Measurements from ENCODE around the gene SF3B3. TPM values are rescaled to one million over a fixed set of nuclear protein-coding genes. Genes with fewer than 3 reads are reported as not detected.

The SF3B3 gene
- total RNA-seq, 1 donor from 2014 or later: 631 TPM

- no peak for DNase-seq (ENCODE audit: low read depth, low spot score)
- Mint-ChIP-seq H3K4me3 (no peak overlapping the region), H3K27ac (ENCODE audit: unreplicated experiment) (no peak overlapping the region), H3K36me3 (ENCODE audit: low read depth) (peaks cover 38% of the 10 kb centered on the region), H3K9me3 (no peaks in the 10 kb centered on the region), H3K4me1 (no peaks in the 10 kb centered on the region), H3K27me3 (ENCODE audit: low read depth) (no peaks in the 10 kb centered on the region)
- TF ChIP-seq CTCF (conservative IDR thresholded peaks at IDR 0.05): no peak
Observed at GRCh38 chr16:70568601-70569237, 45.1 kb downstream of the SF3B3 start.

GRCh38 chr16:70569752-70570151, 46.1 kb downstream of the SF3B3 start:
- TF ChIP-seq CTCF (conservative IDR thresholded peaks at IDR 0.05): no peak
- H3K27ac Mint-ChIP-seq (ENCODE audit: unreplicated experiment): no peak overlapping the region
- peaks cover 31% of the 10 kb centered on the region for H3K36me3 Mint-ChIP-seq (ENCODE audit: low read depth)
- no peaks in the 10 kb centered on the region for H3K27me3 Mint-ChIP-seq (ENCODE audit: low read depth)
- H3K9me3 Mint-ChIP-seq: no peaks in the 10 kb centered on the region
- DNase-seq (ENCODE audit: low read depth, low spot score): no peak
- no peaks in the 10 kb centered on the region for H3K4me1 Mint-ChIP-seq
- H3K4me3 Mint-ChIP-seq: peak overlapping the region; percentile 27

- peak overlapping the region; percentile 35 for H3K27ac Mint-ChIP-seq (ENCODE audit: unreplicated experiment)
- H3K4me1 Mint-ChIP-seq: no peaks in the 10 kb centered on the region
- no peaks in the 10 kb centered on the region for H3K27me3 Mint-ChIP-seq (ENCODE audit: low read depth)
- H3K4me3 Mint-ChIP-seq: no peak overlapping the region
- H3K36me3 Mint-ChIP-seq (ENCODE audit: low read depth): peaks cover 25% of the 10 kb centered on the region
- TF ChIP-seq CTCF (conservative IDR thresholded peaks at IDR 0.05): no peak
- no peak for DNase-seq (ENCODE audit: low read depth, low spot score)
- H3K9me3 Mint-ChIP-seq: no peaks in the 10 kb centered on the region
Observed at GRCh38 chr16:70570967-70571570, 47.5 kb downstream of the SF3B3 start.

- no peaks in the 10 kb centered on the region for H3K9me3 Mint-ChIP-seq
- H3K4me1 Mint-ChIP-seq: no peaks in the 10 kb centered on the region
- no peak overlapping the region for H3K27ac Mint-ChIP-seq (ENCODE audit: unreplicated experiment)
Observed at GRCh38 chr16:70571623-70572022, 48.0 kb downstream of the SF3B3 start.

More at GRCh38 chr16:70571623-70572022, 48.0 kb downstream of the SF3B3 start:
- no peak for DNase-seq (ENCODE audit: low read depth, low spot score)
- Mint-ChIP-seq H3K27me3 (ENCODE audit: low read depth) (no peaks in the 10 kb centered on the region), H3K36me3 (ENCODE audit: low read depth) (peaks cover 25% of the 10 kb centered on the region), H3K4me3 (no peak overlapping the region)
- TF ChIP-seq CTCF (conservative IDR thresholded peaks at IDR 0.05): no peak
